Panc1 (cell line): ENCODE data around the gene LUZP2. TPM values are rescaled to one million over a fixed set of nuclear protein-coding genes. Genes with fewer than 3 reads are reported as not detected.

ENCODE experiments used
- ATAC-seq: fragments of 200-7000 bp; cut with Tn5 transposase; 2 replicates; pipeline ENCODE4 v1.9.1; 2020; ENCODE audit warnings: mild to moderate bottlenecking, moderate library complexity
- BruUV-seq: library from RNA; stranded (reverse); fragments of 400-500 nt; replicated peaks from 2 replicates; lab custom pipeline; 2021; lab: Mats Ljungman, UMichigan
- CTCF ChIA-PET: fragments of 300-600 bp; sonication (Branson Sonifier 250); formaldehyde crosslinking; loops from one replicate; lab custom pipeline; 2022; ENCODE audit warnings: antibody characterized with exemption; lab: Charles Lee
- POLR2A ChIA-PET: fragments of 300-600 bp; sonication (Branson Sonifier 250); formaldehyde crosslinking; loops from one replicate; lab custom pipeline; 2022; ENCODE audit warnings: antibody characterized with exemption; lab: Charles Lee
- DNase-seq: peaks from one replicate; pipeline ENCODE4 v3.0.0-alpha.2; 2010; ENCODE audit warnings: low read depth, low spot score
- H3K27ac ChIP-seq: 2 replicates; pipeline ENCODE4 v1.5.1; 2011; ENCODE audit warnings: mild to moderate bottlenecking, low read length, inconsistent platforms
- H3K27me3 ChIP-seq: fragments of 200-500 bp; sonication (Bioruptor generic); 2 replicates; pipeline ENCODE4 v1.6.0; 2014; ENCODE audit warnings: low read length, inconsistent platforms; ENCODE audit not compliant: control insufficient read depth, insufficient read depth
- H3K36me3 ChIP-seq: fragments of 200-500 bp; sonication (Bioruptor generic); 2 replicates; pipeline ENCODE4 v1.5.1; 2014; ENCODE audit warnings: inconsistent platforms, mild to moderate bottlenecking, low read length, moderate library complexity; ENCODE audit not compliant: control insufficient read depth, insufficient read depth
- H3K4me1 ChIP-seq: 2 replicates; pipeline ENCODE4 v1.5.1; 2011; ENCODE audit warnings: inconsistent platforms, mild to moderate bottlenecking, low read length, moderate library complexity; ENCODE audit not compliant: control insufficient read depth, insufficient read depth
- H3K4me3 ChIP-seq, 2 experiments: 2 replicates each; pipeline ENCODE4 v1.5.1; 2011 to 2012; ENCODE audit warnings: low read depth in 2 of 2, low read length in 2 of 2, mild to moderate bottlenecking in 2 of 2, inconsistent platforms in 1 of 2, moderate library complexity in 1 of 2
- H3K9me3 ChIP-seq: fragments of 200-500 bp; sonication (Bioruptor generic); 2 replicates; pipeline ENCODE4 v1.5.1; 2014; ENCODE audit warnings: low read depth, mild to moderate bottlenecking, inconsistent platforms, low read length, moderate library complexity; ENCODE audit not compliant: control insufficient read depth, insufficient read depth
- POLR2AphosphoS5 ChIP-seq: IDR thresholded peaks from 2 replicates; pipeline ENCODE4 v1.6.1; 2012; ENCODE audit warnings: mild to moderate bottlenecking, low read depth, low read length, moderate library complexity
- SIN3A ChIP-seq: IDR thresholded peaks from 2 replicates; pipeline ENCODE4 v1.6.1; 2012; ENCODE audit warnings: low read depth, mild to moderate bottlenecking, low read length, moderate library complexity, borderline replicate concordance; ENCODE audit not compliant: insufficient read depth
- TCF7L2 ChIP-seq: IDR thresholded peaks from 2 replicates; pipeline ENCODE4 v1.6.1; 2011; ENCODE audit warnings: mild to moderate bottlenecking, low read depth, low read length, inconsistent platforms
- in situ Hi-C: cut with HindIII; loops from 2 replicates; pipeline ENCODE4 v1.10.0; 2016; ENCODE audit warnings: low sequenced_read_pairs, low pct_unique_long_range_greater_than_20kb
- intact Hi-C: fragments of 100-400 bp; cut with micrococcal nuclease; formaldehyde crosslinking; loops from one replicate; pipeline ENCODE4 v1.10.0; 2022; ENCODE audit not compliant: unreplicated experiment
- total RNA-seq: library from RNA; stranded (reverse); gene quantifications from one replicate; pipeline ENCODE4 v1.2.1, GENCODE V29; 2021; ENCODE audit not compliant: unreplicated experiment
- TF ChIP-seq, protein P1 (sequence below), 2 experiments: IDR thresholded peaks; 2 replicates each; pipeline ENCODE4 v1.6.1; 2011 to 2012; ENCODE audit warnings: low read depth in 2 of 2, control low read depth in 1 of 2, low read length in 1 of 2, mild to moderate bottlenecking in 1 of 2, moderate library complexity in 1 of 2; ENCODE audit not compliant: insufficient read depth in 1 of 2
- TF ChIP-seq, protein P2 (sequence below): fragments of 450-650 bp; IDR thresholded peaks from 2 replicates; pipeline ENCODE4 v1.5.1; 2017; ENCODE audit warnings: mild to moderate bottlenecking

The LUZP2 gene
- total RNA-seq, 1 experiment from 2014 or later = 0.18 TPM

DNA sequence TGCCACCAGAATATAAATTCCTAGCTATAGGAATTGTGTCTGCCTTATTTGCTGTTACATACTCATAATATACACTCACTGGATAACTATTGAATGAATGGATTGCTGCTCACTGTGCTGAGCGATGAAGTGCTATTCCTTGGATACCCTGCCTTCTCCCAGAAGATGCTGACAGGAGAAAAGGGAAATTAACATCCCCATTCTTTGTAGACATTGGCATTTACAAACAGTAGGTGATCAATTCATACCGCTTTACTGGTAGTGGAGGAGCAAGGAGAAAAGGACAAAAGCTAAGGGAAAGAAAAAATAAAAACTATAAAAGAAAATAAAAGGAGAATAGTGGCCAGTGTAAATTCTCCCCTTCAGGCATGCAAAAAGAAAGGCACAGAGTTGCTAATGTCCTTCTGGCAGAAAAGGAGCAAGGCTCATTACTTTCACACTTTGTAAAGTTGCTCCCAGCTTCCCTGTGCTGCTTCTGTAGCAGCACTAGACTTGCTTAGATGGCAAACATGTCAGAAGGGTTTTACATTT, 183.0 kb downstream of the LUZP2 start:
- DNase-seq (no peak), ATAC-seq (no peak)
- H3K27ac ChIP-seq = no peak overlapping the region
- CTCF ChIA-PET = no interaction called here
- no peaks in the 10 kb centered on the region for H3K27me3 ChIP-seq
- H3K36me3 ChIP-seq = no peaks in the 10 kb centered on the region
- no peaks in the 10 kb centered on the region for H3K9me3 ChIP-seq
- H3K4me1 ChIP-seq = no peaks in the 10 kb centered on the region
- in situ Hi-C loops (no loop called here), intact Hi-C loops (no loop called here)
- BruUV-seq = no TSS peak
- POLR2A ChIA-PET = no interaction called here
- no peak overlapping the region for H3K4me3 ChIP-seq
- TF ChIP-seq TCF7L2 (no peak), SIN3A (no peak), POLR2AphosphoS5 (no peak)
- TF ChIP-seq, protein P1, sequence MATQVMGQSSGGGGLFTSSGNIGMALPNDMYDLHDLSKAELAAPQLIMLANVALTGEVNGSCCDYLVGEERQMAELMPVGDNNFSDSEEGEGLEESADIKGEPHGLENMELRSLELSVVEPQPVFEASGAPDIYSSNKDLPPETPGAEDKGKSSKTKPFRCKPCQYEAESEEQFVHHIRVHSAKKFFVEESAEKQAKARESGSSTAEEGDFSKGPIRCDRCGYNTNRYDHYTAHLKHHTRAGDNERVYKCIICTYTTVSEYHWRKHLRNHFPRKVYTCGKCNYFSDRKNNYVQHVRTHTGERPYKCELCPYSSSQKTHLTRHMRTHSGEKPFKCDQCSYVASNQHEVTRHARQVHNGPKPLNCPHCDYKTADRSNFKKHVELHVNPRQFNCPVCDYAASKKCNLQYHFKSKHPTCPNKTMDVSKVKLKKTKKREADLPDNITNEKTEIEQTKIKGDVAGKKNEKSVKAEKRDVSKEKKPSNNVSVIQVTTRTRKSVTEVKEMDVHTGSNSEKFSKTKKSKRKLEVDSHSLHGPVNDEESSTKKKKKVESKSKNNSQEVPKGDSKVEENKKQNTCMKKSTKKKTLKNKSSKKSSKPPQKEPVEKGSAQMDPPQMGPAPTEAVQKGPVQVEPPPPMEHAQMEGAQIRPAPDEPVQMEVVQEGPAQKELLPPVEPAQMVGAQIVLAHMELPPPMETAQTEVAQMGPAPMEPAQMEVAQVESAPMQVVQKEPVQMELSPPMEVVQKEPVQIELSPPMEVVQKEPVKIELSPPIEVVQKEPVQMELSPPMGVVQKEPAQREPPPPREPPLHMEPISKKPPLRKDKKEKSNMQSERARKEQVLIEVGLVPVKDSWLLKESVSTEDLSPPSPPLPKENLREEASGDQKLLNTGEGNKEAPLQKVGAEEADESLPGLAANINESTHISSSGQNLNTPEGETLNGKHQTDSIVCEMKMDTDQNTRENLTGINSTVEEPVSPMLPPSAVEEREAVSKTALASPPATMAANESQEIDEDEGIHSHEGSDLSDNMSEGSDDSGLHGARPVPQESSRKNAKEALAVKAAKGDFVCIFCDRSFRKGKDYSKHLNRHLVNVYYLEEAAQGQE (IDR thresholded peaks at IDR 0.05; ENCODE audit: insufficient read depth in 1 of 2, low read depth in 2 of 2, low read length in 1 of 2) = no peak
- TF ChIP-seq, protein P2, sequence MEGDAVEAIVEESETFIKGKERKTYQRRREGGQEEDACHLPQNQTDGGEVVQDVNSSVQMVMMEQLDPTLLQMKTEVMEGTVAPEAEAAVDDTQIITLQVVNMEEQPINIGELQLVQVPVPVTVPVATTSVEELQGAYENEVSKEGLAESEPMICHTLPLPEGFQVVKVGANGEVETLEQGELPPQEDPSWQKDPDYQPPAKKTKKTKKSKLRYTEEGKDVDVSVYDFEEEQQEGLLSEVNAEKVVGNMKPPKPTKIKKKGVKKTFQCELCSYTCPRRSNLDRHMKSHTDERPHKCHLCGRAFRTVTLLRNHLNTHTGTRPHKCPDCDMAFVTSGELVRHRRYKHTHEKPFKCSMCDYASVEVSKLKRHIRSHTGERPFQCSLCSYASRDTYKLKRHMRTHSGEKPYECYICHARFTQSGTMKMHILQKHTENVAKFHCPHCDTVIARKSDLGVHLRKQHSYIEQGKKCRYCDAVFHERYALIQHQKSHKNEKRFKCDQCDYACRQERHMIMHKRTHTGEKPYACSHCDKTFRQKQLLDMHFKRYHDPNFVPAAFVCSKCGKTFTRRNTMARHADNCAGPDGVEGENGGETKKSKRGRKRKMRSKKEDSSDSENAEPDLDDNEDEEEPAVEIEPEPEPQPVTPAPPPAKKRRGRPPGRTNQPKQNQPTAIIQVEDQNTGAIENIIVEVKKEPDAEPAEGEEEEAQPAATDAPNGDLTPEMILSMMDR = no peak

DNA sequence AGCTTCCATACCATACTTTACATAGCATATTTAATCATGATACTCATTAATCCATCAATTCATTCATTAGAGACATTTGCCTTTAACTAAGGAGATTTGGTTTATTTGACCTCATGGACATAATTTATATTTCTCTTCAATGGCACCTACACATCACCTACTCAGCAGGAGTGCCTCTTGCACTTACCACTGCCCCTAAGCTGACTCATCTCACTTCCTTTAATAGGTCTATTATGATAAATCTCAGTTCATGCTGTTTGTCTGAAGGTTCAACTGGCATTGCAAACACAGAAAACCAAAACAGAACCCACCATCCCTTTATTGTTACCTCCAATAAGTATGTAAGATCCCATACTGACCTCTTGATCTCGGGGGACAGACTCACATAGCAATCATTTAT, 186.7 kb downstream of the LUZP2 start:
- Histone ChIP-seq H3K4me3 (no peak overlapping the region), H3K27ac (no peak overlapping the region), H3K4me1 (no peaks in the 10 kb centered on the region; the same call in 1 of the 2 replicates), H3K36me3 (no peaks in the 10 kb centered on the region), H3K27me3 (no peaks in the 10 kb centered on the region), H3K9me3 (no peaks in the 10 kb centered on the region)
- CTCF ChIA-PET = no interaction called here
- BruUV-seq = no TSS peak
- POLR2A ChIA-PET = no interaction called here
- ATAC-seq (no peak), DNase-seq (no peak)
- in situ Hi-C loops = no loop called here
- TF ChIP-seq, protein P2 = no peak
- TF ChIP-seq SIN3A (no peak), POLR2AphosphoS5 (no peak), TCF7L2 (no peak)
- TF ChIP-seq, protein P1 (IDR thresholded peaks at IDR 0.05; ENCODE audit: insufficient read depth in 1 of 2, low read depth in 2 of 2, low read length in 1 of 2) = no peak
- intact Hi-C loops = no loop called here
